Measurements from ENCODE around the gene SLC37A1. TPM values are rescaled to one million over a fixed set of nuclear protein-coding genes. Genes with fewer than 3 reads are reported as not detected.

SLC37A1 gene
- total and polyA plus RNA-seq, 2 donors from 2014 or later: 3.4 to 21.8 TPM

DNA sequence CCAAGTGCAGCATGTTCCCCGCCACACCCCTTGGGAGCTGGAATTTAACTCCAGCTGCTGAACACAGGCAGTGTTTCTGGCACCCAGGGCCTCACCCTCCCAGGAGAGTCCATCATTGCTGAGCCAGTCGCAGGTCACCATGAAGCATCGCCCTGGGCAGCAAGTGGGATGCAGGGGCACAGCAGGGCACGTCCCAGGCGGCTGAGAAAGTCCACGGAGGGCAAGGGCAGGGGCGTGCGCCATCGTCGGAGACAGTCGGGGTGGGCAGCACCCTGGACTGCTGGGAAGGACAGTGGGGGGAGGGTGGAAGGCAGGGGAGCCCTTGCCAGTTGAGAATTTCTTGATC, 70.6 kb downstream of the SLC37A1 start:
- intact Hi-C loops (cut with DNase I): no loop called here
- FAIRE-seq (no peak), DNase-seq (peak in 1 of 5 donors; percentile 55)
- Histone ChIP-seq H3K27ac (ENCODE audit: low read depth in 2 of 2, low read length in 2 of 2) (no peak overlapping the region), H3K36me3 (ENCODE audit: control insufficient read depth in 2 of 3, insufficient read depth in 3 of 3, low read length in 3 of 3) (no peaks in the 10 kb centered on the region), H3K4me3 (ENCODE audit: low read length in 3 of 3) (no peak overlapping the region), H3K27me3 (ENCODE audit: control insufficient read depth, insufficient read depth, low read length) (no peaks in the 10 kb centered on the region), H3K9ac (ENCODE audit: low read length in 3 of 3) (no peak overlapping the region), H3K4me1 (ENCODE audit: control insufficient read depth in 2 of 3, insufficient read depth in 2 of 3, low read depth in 1 of 3, low read length in 3 of 3) (no peaks in the 10 kb centered on the region), H3K9me3 (ENCODE audit: control insufficient read depth in 2 of 3, insufficient read depth in 1 of 3, low read length in 3 of 3) (no peaks in the 10 kb centered on the region)
- TF ChIP-seq, protein P1, sequence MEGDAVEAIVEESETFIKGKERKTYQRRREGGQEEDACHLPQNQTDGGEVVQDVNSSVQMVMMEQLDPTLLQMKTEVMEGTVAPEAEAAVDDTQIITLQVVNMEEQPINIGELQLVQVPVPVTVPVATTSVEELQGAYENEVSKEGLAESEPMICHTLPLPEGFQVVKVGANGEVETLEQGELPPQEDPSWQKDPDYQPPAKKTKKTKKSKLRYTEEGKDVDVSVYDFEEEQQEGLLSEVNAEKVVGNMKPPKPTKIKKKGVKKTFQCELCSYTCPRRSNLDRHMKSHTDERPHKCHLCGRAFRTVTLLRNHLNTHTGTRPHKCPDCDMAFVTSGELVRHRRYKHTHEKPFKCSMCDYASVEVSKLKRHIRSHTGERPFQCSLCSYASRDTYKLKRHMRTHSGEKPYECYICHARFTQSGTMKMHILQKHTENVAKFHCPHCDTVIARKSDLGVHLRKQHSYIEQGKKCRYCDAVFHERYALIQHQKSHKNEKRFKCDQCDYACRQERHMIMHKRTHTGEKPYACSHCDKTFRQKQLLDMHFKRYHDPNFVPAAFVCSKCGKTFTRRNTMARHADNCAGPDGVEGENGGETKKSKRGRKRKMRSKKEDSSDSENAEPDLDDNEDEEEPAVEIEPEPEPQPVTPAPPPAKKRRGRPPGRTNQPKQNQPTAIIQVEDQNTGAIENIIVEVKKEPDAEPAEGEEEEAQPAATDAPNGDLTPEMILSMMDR (IDR thresholded peaks at IDR 0.05; ENCODE audit: borderline replicate concordance, extremely low read depth, insufficient read depth): no peak

DNA sequence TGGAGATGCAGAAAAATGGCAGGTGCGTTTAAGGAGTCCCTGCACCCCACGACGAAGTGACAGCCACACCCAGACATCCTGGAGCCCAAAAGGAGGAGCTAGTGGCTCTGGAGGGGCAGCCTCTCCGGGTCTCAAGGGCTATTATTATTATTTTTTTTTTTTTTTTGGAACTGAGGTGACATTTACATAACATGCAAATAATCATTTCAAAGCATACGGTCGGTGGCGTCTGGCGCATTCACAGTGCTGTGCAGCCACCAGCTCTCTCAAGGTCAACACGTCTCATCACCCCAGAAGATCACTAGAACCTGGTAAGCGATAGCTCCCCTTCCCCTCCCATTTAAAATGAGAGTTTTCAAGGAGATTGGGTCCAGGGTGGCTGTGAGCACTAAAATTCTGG, 72.2 kb downstream of the SLC37A1 start:
- Histone ChIP-seq H3K27me3 (ENCODE audit: control insufficient read depth, insufficient read depth, low read length) (no peaks in the 10 kb centered on the region), H3K9me3 (ENCODE audit: control insufficient read depth in 2 of 3, insufficient read depth in 1 of 3, low read length in 3 of 3) (no peaks in the 10 kb centered on the region), H3K4me3 (ENCODE audit: low read length in 3 of 3) (no peak overlapping the region), H3K4me1 (ENCODE audit: control insufficient read depth in 2 of 3, insufficient read depth in 2 of 3, low read depth in 1 of 3, low read length in 3 of 3) (no peaks in the 10 kb centered on the region), H3K9ac (ENCODE audit: low read length in 3 of 3) (no peak overlapping the region), H3K27ac (ENCODE audit: low read depth in 2 of 2, low read length in 2 of 2) (no peak overlapping the region), H3K36me3 (ENCODE audit: control insufficient read depth in 2 of 3, insufficient read depth in 3 of 3, low read length in 3 of 3) (no peaks in the 10 kb centered on the region)
- TF ChIP-seq, protein P1 (IDR thresholded peaks at IDR 0.05; ENCODE audit: borderline replicate concordance, extremely low read depth, insufficient read depth): no peak
- intact Hi-C loops (cut with DNase I): no loop called here
- peak in 1 of 5 donors; percentile 9 for DNase-seq
- no peak for FAIRE-seq

DNA sequence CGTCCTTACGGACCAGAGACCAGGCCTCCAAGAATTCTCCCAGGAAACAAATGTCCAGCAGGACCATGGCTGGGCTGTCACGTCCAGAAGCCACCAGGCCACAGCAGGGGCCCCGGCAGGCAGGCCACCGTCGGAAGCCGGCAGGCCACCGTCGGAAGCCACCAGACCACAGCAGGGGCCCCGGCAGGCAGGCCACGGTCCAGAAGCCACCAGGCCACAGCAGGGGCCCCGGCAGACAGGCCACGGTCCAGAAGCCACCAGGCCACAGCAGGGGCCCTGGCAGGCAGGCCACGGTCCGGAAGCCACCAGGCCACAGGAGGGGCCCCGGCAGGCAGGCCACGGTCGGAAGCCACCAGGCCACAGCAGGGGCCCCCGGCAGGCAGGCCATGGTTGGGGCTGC, 72.8 kb downstream of the SLC37A1 start:
- peak in 1 of 5 donors; percentile 15 for DNase-seq
- intact Hi-C loops (cut with DNase I): no loop called here
- FAIRE-seq: no peak

More for the DNA sequence above, 72.8 kb downstream of the SLC37A1 start:
- Histone ChIP-seq H3K4me3 (ENCODE audit: low read length in 3 of 3) (no peak overlapping the region), H3K4me1 (ENCODE audit: control insufficient read depth in 2 of 3, insufficient read depth in 2 of 3, low read depth in 1 of 3, low read length in 3 of 3) (peaks cover 0 to under 1% (median 0%) of the 10 kb centered on the region in 3 donors), H3K27me3 (ENCODE audit: control insufficient read depth, insufficient read depth, low read length) (no peaks in the 10 kb centered on the region), H3K9ac (ENCODE audit: low read length in 3 of 3) (no peak overlapping the region), H3K27ac (ENCODE audit: low read depth in 2 of 2, low read length in 2 of 2) (no peak overlapping the region), H3K36me3 (ENCODE audit: control insufficient read depth in 2 of 3, insufficient read depth in 3 of 3, low read length in 3 of 3) (no peaks in the 10 kb centered on the region), H3K9me3 (ENCODE audit: control insufficient read depth in 2 of 3, insufficient read depth in 1 of 3, low read length in 3 of 3) (no peaks in the 10 kb centered on the region)
- TF ChIP-seq, protein P1 (IDR thresholded peaks at IDR 0.05; ENCODE audit: borderline replicate concordance, extremely low read depth, insufficient read depth): no peak

All from kidney (tissue), 14 donors.